ENCODE results near the gene SNX14. TPM values are rescaled to one million over a fixed set of nuclear protein-coding genes. Genes with fewer than 3 reads are reported as not detected.

Gene SNX14
- total and polyA plus RNA-seq, 2 of the 8 experiments (the other 6 are each of a cell fraction or from before 2014, with no cell fraction given), result 11.9 to 24.2 TPM

DNA sequence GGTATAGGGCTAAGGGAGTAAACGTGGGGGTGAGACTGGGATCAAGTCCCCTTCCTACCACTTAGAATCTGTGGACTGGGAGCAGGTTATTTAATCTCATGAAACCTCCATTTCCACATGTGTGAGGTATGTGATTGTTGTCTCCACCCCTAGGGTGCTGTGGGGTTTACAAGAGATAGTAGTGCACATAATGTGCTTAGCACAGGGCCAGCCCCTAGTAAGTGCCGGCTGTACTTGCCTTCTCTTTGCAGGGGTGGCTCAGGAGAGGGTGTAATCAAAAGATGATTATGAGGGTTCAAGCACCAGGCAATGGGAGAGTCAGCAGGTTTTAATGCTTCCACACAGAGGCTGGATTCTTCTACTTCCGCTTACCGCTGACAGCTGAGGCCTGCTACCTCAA is 136.9 kb downstream of the SNX14 start:
- peaks cover 0 to 9% (median 7%) of the 10 kb centered on the region in 4 experiments; a peak in 5 of 7 replicates for H3K27me3 ChIP-seq (replicated peaks in 1 of 4; ENCODE audit: control insufficient read depth in 3 of 4, extremely low read depth in 1 of 4, insufficient read depth in 3 of 4, low read length in 3 of 4)
- H3K4ac ChIP-seq (replicated peaks; ENCODE audit: insufficient read length, low read depth, low read length), result no peak overlapping the region
- H3K14ac ChIP-seq (ENCODE audit: insufficient read length), result no peak overlapping the region
- no peak overlapping the region for H3K18ac ChIP-seq (ENCODE audit: extremely low read depth, low read length)
- no peak overlapping the region for H2BK12ac ChIP-seq (ENCODE audit: low read depth, low read length)
- no peaks in the 10 kb centered on the region for H3K79me2 ChIP-seq (ENCODE audit: control insufficient read depth in 1 of 2, insufficient read depth in 2 of 2, low read length in 2 of 2)
- H3K9ac ChIP-seq (replicated peaks in 1 of 4; ENCODE audit: extremely low read depth in 1 of 4, low read depth in 3 of 4, low read length in 3 of 4), result no peak overlapping the region
- no peaks in the 10 kb centered on the region for H3K9me3 ChIP-seq (ENCODE audit: insufficient read depth in 2 of 2, low read depth in 1 of 2, low read length in 1 of 2)
- H4K5ac ChIP-seq (ENCODE audit: insufficient read length, low read depth, low read length), result no peak overlapping the region
- H2BK20ac ChIP-seq (ENCODE audit: low read length), result no peak overlapping the region
- ChIA-PET CTCF (ENCODE audit: partially characterized antibody) (interaction anchor here (0.7 to 3.4 kb wide), 3 partner anchors 21 to 80 kb away, joined by 3 to 22 read pairs (median 8); no protein-coding TSS in a partner anchor), POLR2A (ENCODE audit: partially characterized antibody) (interaction anchor here (0.7 kb wide), 1 partner anchor 222 kb away, joined by 3 read pairs; no protein-coding TSS in a partner anchor)
- H2BK5ac ChIP-seq (ENCODE audit: low read depth, low read length), result no peak overlapping the region
- H2BK15ac ChIP-seq (ENCODE audit: low read length), result no peak overlapping the region
- no peak overlapping the region for H3K4me2 ChIP-seq (ENCODE audit: insufficient read depth in 1 of 2, low read depth in 2 of 2, low read length in 2 of 2)
- H2AK5ac ChIP-seq (ENCODE audit: low read depth, low read length), result no peak overlapping the region; the same call in 1 of the 2 replicates
- TF ChIP-seq SUZ12 (IDR thresholded peaks at IDR 0.05; ENCODE audit: low read length) (no peak), GTF2F1 (IDR thresholded peaks at IDR 0.05; ENCODE audit: borderline replicate concordance, low read depth, low read length) (no peak), RFX5 (IDR thresholded peaks at IDR 0.05; ENCODE audit: borderline replicate concordance, low read depth, low read length) (no peak), GABPA (IDR thresholded peaks at IDR 0.05; ENCODE audit: borderline replicate concordance, insufficient read depth, low read length) (no peak), ATF2 (IDR thresholded peaks at IDR 0.05; ENCODE audit: low read length) (no peak)
- no peaks in the 10 kb centered on the region for H3K36me3 ChIP-seq (ENCODE audit: control insufficient read depth in 2 of 4, insufficient read depth in 4 of 4, low read length in 3 of 4)
- 89% methylated on average over 4 of the region's 4 CpGs; no CpG with 5 or more reads in 1 of the 2 experiments for WGBS, 2 experiments (ENCODE audit: extremely low coverage in 1 of 2, insufficient coverage in 1 of 2, insufficient read length in 1 of 2, insufficient replicate concordance in 2 of 2, low coverage in 1 of 2, low lambda C conversion rate in 2 of 2, missing lambda C conversion rate in 1 of 2)
- no peak overlapping the region for H2BK120ac ChIP-seq (replicated peaks; ENCODE audit: low read depth, low read length)
- H3K4me3 ChIP-seq (ENCODE audit: extremely low read depth in 1 of 4, insufficient read depth in 2 of 4, low read depth in 3 of 4, low read length in 4 of 4), result no peak overlapping the region
- no peak overlapping the region for H3K27ac ChIP-seq (ENCODE audit: low read depth, low read length)
- DNase-seq (ENCODE audit: low read depth in 1 of 2, low spot score in 2 of 2) (no peak), FAIRE-seq (no peak)
- H3K23me2 ChIP-seq (ENCODE audit: low read depth, low read length), result no peaks in the 10 kb centered on the region
- H3K23ac ChIP-seq (ENCODE audit: insufficient read length), result no peak overlapping the region
- H4K91ac ChIP-seq (replicated peaks; ENCODE audit: insufficient read length, low read length), result no peak overlapping the region
- H4K8ac ChIP-seq (ENCODE audit: extremely low read depth, insufficient read depth, low read length), result no peak overlapping the region
- no peaks in the 10 kb centered on the region for H3K79me1 ChIP-seq (ENCODE audit: low read depth, low read length)
- H4K20me1 ChIP-seq (replicated peaks in 1 of 2; ENCODE audit: control insufficient read depth in 1 of 2, insufficient read depth in 2 of 2, low read length in 2 of 2), result no peaks in the 10 kb centered on the region
- peaks cover 0 to 10% (median 3%) of the 10 kb centered on the region in 4 experiments; a peak in 4 of 7 replicates for H3K4me1 ChIP-seq (replicated peaks in 1 of 4; ENCODE audit: control insufficient read depth in 3 of 4, insufficient read depth in 4 of 4, low read length in 3 of 4)
- H2AFZ ChIP-seq (ENCODE audit: low read length), result no peak overlapping the region
- no peak overlapping the region for H3K56ac ChIP-seq (replicated peaks; ENCODE audit: insufficient read length, low read depth, low read length)

Data from H1 (cell line).